OCI-LY3 (cell line): ENCODE results near the gene NUP62CL.
"Not testable (repeated sequence)": the region's sequence is repeated elsewhere in the genome, so short reads cannot be mapped to it uniquely, and the experiment has no call there.

Experiments
- H2AFZ ChIP-seq: fragments of 200-600, 300-600 bp; shearing (Covaris generic); 2 replicates; pipeline ENCODE4 v1.6.0; 2014; ENCODE audit warnings: antibody characterized with exemption, low read depth, low read length
- H3K27ac ChIP-seq: fragments of 200-600, 300-600 bp; sonication (generic); 2 replicates; pipeline ENCODE4 v1.5.1; 2014; ENCODE audit warnings: mild to moderate bottlenecking, low read length, moderate library complexity, mixed read lengths
- H3K27me3 ChIP-seq: fragments of 200-600, 300-600 bp; sonication (generic); 2 replicates; pipeline ENCODE4 v1.6.1; 2014; ENCODE audit warnings: low read depth, low read length, mixed read lengths
- H3K36me3 ChIP-seq: fragments of 200-600, 300-600 bp; sonication (generic); replicated peaks from 2 replicates; pipeline ENCODE3; 2014; ENCODE audit warnings: low read depth, low read length, mixed read lengths
- H3K4me1 ChIP-seq: fragments of 300-600, 200-600 bp; sonication (generic); 2 replicates; pipeline ENCODE4 v1.6.1; 2014; ENCODE audit warnings: low read length, mixed read lengths
- H3K4me2 ChIP-seq: fragments of 200-600, 300-600 bp; sonication (generic); 2 replicates; pipeline ENCODE4 v1.6.1; 2014; ENCODE audit warnings: low read length, mixed read lengths
- H3K4me3 ChIP-seq: fragments of 300-600, 200-600 bp; sonication (generic); 2 replicates; pipeline ENCODE4 v1.5.1; 2014; ENCODE audit warnings: antibody characterized with exemption, mild to moderate bottlenecking, low read length, moderate library complexity
- H3K79me2 ChIP-seq: fragments of 300-600, 200-600 bp; shearing (Covaris generic); 2 replicates; pipeline ENCODE4 v1.6.1; 2014; ENCODE audit warnings: mild to moderate bottlenecking, low read length, mixed read lengths
- H3K9ac ChIP-seq: fragments of 300-600, 200-600 bp; shearing (Covaris generic); 2 replicates; pipeline ENCODE4 v1.6.0; 2014; ENCODE audit warnings: mild to moderate bottlenecking, low read length, moderate library complexity
- H3K9me3 ChIP-seq: fragments of 200-600, 300-600 bp; shearing (Covaris generic); 2 replicates; pipeline ENCODE4 v1.6.1; 2014; ENCODE audit warnings: low read length, mixed read lengths; ENCODE audit not compliant: insufficient read depth
- H4K20me1 ChIP-seq: fragments of 200-600, 300-600 bp; sonication (generic); 2 replicates; pipeline ENCODE4 v1.6.1; 2016; ENCODE audit warnings: low read length, mixed read lengths; ENCODE audit not compliant: insufficient read depth
- EZH2phosphoT487 ChIP-seq: fragments of 200-600 bp; shearing (Covaris generic); IDR thresholded peaks from 2 replicates; pipeline ENCODE4 v1.6.1; 2018; ENCODE audit warnings: antibody characterized with exemption, mixed run types, low read depth
- TF ChIP-seq, protein P1 (sequence below): fragments of 200-600, 300-600 bp; sonication (generic); IDR thresholded peaks from 2 replicates; pipeline ENCODE4 v1.5.1; 2014; ENCODE audit warnings: antibody characterized with exemption, low read length, low read depth

Gene NUP62CL

DNA sequence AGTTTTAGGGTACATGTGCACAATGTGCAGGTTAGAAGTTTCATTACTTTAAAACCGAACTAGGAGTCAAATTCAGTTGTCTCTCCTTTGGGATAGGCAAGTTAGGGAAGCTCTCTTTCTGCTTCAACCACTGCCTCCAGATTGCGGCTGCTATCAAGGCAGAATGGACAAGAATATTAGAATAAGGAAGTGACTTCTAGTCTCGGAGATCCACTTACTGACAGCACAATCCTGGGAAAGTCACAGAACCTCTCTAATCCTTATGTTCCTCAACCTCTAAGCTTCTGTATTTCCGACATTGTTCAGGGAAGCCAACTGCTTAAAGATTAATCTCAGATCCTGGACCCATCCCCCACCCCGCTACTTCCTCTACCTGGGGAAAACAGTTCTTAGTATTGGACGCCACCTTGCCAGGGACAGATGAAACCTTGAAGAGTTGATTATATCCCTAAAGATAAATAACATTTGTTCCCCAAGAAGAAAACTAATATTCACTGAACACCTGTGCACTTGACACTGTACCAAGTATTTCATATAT, 2.1 kb downstream of the NUP62CL start:
- Histone ChIP-seq H4K20me1 (no peaks in the 10 kb centered on the region), H3K9me3 (no peaks in the 10 kb centered on the region), H3K9ac (0 out of 2 replicates have a peak overlapping the region, but pooled peaks have one; percentile 13), H3K27me3 (no peaks in the 10 kb centered on the region), H3K79me2 (no peaks in the 10 kb centered on the region), H3K27ac (no peak overlapping the region), H3K4me1 (peaks cover 8% of the 10 kb centered on the region; the same call in 1 of the 2 replicates), H3K4me2 (peak overlapping the region; percentile 85), H2AFZ (peak overlapping the region; percentile 32), H3K4me3 (peak overlapping the region; percentile 71), H3K36me3 (no peaks in the 10 kb centered on the region)
- TF ChIP-seq, protein P1, sequence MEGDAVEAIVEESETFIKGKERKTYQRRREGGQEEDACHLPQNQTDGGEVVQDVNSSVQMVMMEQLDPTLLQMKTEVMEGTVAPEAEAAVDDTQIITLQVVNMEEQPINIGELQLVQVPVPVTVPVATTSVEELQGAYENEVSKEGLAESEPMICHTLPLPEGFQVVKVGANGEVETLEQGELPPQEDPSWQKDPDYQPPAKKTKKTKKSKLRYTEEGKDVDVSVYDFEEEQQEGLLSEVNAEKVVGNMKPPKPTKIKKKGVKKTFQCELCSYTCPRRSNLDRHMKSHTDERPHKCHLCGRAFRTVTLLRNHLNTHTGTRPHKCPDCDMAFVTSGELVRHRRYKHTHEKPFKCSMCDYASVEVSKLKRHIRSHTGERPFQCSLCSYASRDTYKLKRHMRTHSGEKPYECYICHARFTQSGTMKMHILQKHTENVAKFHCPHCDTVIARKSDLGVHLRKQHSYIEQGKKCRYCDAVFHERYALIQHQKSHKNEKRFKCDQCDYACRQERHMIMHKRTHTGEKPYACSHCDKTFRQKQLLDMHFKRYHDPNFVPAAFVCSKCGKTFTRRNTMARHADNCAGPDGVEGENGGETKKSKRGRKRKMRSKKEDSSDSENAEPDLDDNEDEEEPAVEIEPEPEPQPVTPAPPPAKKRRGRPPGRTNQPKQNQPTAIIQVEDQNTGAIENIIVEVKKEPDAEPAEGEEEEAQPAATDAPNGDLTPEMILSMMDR, result no peak
- no peak for TF ChIP-seq EZH2phosphoT487

DNA sequence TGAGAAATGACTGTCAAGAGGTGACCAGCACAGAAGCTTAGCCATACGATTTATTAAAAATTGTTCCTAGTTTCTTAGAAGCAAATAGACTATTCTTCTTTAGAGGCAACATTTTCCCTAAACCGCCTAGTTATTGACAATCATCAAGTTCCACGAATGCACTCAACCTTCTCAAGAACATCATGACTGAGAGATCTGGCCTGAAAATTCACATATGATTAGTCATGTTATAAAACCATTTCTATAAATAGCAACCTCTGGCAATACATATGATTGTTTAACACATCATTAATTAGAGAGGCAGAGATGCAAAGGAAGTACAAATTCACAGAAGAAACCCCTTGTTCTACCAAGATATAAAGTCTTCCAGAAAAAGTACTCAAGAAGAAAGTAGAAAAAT, 6.7 kb downstream of the NUP62CL start:
- Histone ChIP-seq H3K4me2 (no peak overlapping the region), H3K79me2 (no peaks in the 10 kb centered on the region), H3K4me1 (peaks cover 5% of the 10 kb centered on the region; the same call in 1 of the 2 replicates), H3K36me3 (no peaks in the 10 kb centered on the region), H3K4me3 (no peak overlapping the region), H2AFZ (no peak overlapping the region), H3K9me3 (no peaks in the 10 kb centered on the region), H3K27me3 (no peaks in the 10 kb centered on the region), H4K20me1 (no peaks in the 10 kb centered on the region), H3K9ac (no peak overlapping the region), H3K27ac (no peak overlapping the region)
- TF ChIP-seq, protein P1, result no peak
- TF ChIP-seq EZH2phosphoT487, result no peak

GRCh38 chrX:107198074-107198473, 8.2 kb downstream of the NUP62CL start:
- H3K79me2 ChIP-seq, H2AFZ ChIP-seq, H3K4me1 ChIP-seq, H3K4me3 ChIP-seq, H3K9me3 ChIP-seq, H3K36me3 ChIP-seq, H3K4me2 ChIP-seq, H4K20me1 ChIP-seq, H3K27ac ChIP-seq, H3K27me3 ChIP-seq, H3K9ac ChIP-seq: not testable (repeated sequence)

- H3K36me3 ChIP-seq, result no peaks in the 10 kb centered on the region
- no peak overlapping the region for H3K27ac ChIP-seq
- no peaks in the 10 kb centered on the region for H3K4me1 ChIP-seq
- no peak for TF ChIP-seq EZH2phosphoT487
- TF ChIP-seq, protein P1, result no peak
- no peaks in the 10 kb centered on the region for H4K20me1 ChIP-seq
- H3K4me2 ChIP-seq, result no peak overlapping the region
- no peak overlapping the region for H2AFZ ChIP-seq
- H3K4me3 ChIP-seq, result no peak overlapping the region
- no peaks in the 10 kb centered on the region for H3K27me3 ChIP-seq
- no peaks in the 10 kb centered on the region for H3K9me3 ChIP-seq
- no peak overlapping the region for H3K9ac ChIP-seq
- no peaks in the 10 kb centered on the region for H3K79me2 ChIP-seq
These were observed 8.9 kb downstream of the NUP62CL start for GRCh38 chrX:107197319-107197718.
